ENCODE results near the gene CCDC69.

DNA sequence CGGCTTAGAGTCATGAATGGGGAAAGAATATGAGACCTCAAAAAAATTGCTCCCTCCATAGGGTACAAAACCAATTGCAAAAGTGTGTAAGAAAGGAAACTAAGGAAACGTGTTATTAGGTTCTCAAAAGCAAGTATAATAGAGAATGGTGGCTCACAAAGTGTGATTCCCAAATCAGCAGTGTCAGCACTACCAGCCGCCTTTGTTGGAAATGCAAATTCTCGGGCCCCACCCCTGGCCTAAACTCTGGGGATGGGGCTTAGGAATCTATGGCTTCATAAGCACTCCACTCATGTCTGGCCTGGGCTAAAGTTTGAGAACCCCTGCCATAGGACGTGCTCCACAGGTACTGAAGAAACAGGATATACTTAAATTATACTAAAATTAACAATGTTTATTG, 1.6 kb upstream of the CCDC69 start:
- TF ChIP-seq CTCF (conservative IDR thresholded peaks at IDR 0.05; ENCODE audit: low read length) (peak; percentile 46; the same call in 1 of the 2 replicates), EZH2phosphoT487 (IDR thresholded peaks at IDR 0.05; ENCODE audit: borderline replicate concordance, low read depth, low read length) (no peak)

All from OCI-LY7 (cell line).